HG03469 (cell line): ENCODE data around the gene NDUFA11.
"Not testable (repeated sequence)": the region's sequence is repeated elsewhere in the genome, so short reads cannot be mapped to it uniquely, and the experiment has no call there.

ENCODE experiments used
- ATAC-seq: cut with Tn5 transposase; IDR thresholded peaks from one replicate; pipeline ENCODE4 v1.9.1; 2021; ENCODE audit warnings: mild to moderate bottlenecking, moderate library complexity, moderate number of reproducible peaks; ENCODE audit not compliant: unreplicated experiment

NDUFA11 gene

DNA sequence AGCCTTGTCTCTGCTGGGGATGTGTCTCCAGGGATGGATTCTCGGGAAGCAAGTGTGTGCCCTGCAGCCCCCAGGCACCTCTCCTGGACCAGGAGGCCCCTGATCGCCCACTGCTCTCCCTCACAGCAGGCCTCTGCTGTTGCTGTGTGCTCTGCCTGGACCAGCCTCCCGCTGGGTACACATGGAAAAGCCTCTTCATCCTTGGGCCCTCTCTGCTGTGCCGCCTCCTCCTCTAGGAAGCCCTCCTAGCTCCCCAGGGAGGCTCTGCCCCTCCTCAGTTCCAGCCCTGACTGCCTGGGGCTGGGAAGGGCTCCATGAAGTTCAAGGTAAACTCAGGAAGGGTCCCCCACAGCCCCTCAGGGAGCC lies 12.0 kb downstream of the NDUFA11 start:
- ATAC-seq, result no peak

DNA sequence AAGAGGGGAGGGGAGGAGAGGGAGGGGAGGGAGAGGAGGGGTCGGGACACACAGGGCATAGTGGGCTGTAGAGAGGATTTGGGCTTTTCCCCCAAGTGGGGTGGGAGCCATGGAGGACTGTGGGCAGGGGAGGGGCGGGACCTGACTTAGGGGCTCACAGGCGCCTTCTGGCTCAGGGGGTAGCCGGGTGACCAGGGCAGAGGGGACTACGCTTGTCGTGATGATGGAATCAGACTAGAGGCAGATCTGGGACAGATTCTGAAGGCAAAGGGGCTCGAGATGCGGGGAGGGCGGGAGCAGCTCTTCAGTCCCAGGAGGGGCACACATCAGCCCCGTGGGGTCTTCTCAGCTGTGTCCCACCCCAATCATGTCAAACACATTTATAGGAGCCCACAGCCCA lies 13.5 kb downstream of the NDUFA11 start:
- no peak for ATAC-seq

DNA sequence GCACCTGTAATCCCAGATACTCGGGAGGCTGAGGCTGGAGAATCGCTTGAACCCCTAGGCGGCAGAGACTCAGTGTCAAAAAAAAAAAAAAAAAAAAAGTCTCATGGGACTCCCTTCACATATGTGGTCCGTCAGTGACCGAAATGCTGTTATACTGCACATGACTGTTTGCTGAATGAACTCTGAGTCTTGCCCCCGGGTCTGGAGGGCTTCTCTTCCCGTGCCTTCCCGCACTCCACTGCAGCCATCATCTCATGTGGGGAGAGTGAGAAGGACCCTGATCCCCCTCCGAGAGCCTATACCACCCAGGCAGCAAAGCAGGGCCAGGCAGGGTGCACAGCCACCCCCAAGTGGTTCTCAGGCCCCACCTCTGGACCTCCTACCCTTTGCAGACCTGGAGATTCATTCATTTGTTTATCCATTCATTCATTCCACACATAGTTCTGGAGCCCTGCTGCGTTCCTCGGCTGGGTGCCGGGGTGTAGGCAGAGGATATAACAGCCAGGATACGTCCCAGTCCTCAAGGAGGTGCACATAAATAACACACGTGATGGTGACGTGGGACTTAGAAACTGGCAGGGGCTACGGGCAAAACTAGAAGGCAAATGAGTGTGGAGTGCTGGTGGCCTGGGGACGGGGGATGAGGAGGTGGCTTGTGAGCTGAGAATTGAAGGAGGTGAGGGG lies 14.2 kb downstream of the NDUFA11 start:
- no peak for ATAC-seq

DNA sequence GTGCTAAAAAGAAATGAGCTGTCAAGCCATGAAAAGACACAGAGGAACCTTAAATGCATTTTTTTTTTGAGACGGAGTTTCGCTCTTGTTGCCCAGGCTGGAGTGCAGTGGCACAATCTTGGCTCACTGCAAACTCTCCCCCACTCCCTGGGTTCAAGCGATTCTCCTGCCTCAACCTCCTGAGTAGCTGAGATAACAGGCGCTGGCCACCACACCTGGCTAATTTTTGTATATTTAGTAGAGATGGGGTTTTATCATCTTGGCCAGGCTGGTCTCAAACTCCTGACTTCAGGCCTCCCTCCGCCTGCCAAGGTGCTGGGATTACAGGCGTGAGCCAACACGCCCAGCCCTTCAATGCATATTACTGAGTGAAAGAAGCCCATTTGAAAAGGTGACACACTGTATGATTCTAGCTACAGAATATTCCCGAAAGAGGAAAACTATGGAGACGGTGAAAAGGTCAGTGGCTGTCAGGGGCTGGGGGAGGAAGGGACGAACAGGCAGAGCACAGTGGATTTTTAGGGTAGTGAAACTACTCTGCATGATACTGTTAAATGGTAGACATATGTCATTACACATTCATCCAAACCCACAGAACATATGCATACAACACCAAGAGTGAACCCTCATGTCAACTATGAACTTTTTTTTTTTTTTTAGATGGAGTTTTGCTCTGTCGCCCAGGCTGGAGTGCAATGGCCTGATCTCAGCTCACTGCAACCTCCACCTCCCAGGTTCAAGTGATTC lies 19.4 kb downstream of the NDUFA11 start:
- not testable (repeated sequence) for ATAC-seq

DNA sequence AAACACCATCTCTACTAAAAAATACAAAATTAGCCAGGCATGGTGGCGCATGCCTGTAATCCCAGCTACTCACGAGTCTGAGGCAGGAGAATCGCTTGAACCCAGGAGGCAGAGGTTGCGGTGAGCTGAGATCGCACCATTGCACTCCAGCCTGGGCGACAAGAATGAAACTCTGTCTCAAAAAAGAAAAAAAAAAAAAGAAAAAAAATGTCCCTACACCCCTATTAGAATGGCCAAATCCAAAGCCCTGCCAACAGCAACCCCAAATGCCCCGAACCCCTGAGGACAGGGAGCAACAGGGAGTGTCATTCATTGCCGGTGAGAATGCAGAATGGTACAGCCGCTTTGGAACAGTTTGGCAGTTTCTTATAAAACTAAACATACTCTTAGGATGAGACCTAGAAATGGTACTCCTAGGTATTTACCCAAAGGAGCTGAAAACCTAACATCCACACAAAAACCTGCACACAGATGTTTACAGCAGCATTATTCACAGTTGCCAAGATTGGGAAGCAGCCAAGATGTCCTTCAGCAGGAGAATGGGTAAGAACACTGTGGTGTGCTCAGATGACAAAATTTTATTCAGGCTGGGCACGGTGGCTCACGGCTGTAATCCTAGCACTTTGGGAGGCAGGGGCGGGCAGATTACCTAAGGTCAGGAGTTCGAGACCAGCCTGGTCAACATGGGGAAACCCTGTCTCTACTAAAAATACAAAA lies 20.3 kb downstream of the NDUFA11 start:
- not testable (repeated sequence) for ATAC-seq

DNA sequence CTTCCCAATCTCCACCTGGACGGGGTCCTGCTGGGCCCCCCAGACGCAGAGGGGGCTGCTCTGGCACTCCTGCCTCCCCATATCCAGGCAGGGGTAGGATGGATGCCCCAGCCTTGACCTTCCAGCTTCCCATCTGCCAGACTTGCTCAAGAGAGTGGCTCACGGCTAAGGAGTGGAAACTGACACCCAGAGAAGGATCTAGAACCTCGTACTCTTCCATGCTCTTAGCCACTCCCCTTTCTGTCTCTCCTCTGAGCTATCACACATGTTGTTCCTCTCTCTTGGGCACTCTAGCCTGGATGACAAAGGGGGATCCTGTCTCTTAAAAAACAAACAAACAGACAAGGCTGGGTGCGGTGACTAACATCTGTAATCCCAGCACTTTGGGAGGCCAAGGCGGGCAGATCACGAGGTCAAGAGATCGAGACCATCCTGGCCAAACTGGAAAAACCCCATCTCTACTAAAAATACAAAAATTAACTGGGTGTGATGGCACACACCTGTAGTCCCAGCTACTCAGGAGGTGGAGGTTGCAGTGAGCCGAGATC lies 21.1 kb downstream of the NDUFA11 start:
- ATAC-seq, result no peak

DNA sequence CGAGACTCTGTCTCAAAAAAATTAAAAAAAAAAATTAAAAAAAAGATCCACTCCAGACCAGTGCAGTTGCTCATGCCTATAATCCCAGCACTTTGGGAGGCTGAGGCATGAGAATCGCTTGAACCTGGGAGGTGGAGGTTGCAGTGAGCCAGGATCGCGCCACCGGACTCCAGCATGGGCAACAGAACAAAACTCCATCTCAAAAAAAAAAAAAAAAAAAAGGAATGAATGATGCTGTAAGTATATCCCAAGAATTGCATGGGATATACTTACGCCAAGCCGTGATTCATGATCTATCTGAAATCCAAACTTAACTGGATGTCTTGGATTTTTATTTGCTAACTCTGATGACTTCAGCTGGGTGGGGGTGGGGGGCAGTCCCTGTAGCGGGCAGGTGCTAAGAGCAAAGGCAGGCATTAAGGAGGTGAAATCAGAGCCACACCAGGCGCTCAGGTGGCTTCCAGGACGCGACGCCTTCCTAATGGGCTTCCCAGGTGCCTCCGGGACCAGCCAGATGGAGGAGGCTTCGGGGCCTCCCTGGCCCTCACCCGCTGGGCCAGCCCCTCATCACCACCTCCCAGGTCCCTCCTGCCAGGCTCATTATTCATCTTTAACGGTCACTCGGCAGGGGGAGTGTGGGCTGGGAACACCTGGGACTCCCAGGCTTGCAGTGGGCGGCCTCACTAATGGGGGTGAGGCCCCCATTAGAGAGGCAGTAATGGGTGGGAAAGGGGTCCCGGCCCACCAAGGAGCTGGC lies 21.9 kb downstream of the NDUFA11 start:
- no peak for ATAC-seq

DNA sequence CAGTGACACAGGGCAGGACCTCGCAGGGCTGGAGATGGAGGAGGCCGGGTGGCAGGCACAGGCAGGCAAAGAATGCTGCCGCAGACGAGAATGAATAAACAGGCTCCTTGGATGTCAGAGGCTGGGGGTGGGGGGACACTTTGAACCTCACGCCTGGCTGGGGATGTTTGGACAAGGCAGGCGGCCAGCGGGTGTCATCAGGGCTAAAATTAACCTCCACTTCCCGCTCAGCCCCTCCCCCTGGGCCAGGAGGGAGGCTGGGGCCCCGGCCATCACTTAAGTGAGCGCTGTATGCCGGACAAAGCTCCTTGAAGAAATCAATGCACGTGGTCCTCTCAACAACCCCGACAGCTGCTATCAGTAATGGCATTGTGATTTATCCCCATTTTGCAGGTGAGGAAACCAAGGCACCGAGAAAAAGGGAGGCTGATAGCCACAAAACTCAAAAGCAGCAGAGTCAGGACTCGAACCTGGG lies 22.9 kb downstream of the NDUFA11 start:
- no peak for ATAC-seq

DNA sequence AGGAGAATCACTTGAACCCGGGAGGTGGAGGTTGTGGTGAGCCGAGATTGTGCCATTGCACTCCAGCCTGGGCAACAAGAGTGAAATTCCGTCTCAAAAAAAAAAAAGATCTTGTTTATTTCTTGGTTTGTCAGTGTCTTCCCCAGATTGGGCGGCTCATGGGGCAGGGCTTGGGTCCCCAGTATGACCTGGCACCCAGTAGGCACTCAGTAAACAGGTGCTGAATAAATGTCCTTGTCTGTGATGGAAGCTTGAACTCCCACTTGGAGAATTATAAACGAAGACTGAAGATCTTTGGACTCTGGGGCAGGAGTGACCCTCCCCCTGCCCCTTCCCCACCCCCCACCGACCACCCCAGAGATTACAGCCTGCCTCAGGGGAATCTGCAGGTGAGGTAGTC lies 23.4 kb downstream of the NDUFA11 start:
- no peak for ATAC-seq

DNA sequence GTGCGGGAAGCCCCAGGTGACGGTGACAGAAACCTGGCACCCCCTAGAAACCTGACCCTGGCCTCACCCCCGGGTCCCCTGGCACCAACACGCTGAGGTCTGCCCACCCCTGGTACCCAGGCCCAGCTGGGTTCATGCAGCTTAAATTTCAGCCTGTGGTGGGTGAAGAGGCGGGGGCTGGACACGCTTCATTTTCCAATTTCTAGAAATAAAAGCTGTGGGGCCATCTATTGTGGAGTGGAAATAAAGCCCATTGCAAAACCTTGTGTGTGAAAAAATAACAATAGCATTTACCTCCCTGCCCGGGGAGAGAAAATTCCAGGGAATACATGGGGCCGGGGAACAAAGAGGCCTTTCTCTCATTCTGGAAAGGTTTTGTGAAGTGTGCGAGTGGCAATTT lies 25.7 kb downstream of the NDUFA11 start:
- ATAC-seq, result no peak

DNA sequence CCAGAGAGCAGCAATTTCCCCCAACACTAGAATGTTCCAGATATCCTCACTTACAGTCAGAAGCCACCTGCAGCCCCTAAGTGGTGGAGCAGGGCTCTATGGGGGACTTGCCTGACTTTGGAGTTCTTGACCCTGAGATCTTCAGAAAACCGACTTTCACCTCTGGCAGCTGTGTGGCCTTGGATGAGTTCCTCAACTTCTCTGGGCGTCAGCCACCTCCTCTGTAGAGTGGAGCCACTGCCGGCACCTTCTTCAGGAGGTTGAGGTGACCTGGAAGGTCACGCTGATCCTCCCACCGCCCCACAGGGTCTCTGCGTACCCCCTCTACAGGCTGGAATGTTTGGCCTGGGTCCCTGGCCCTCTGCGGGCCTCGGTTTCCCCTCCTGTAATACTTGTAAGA lies 26.2 kb downstream of the NDUFA11 start:
- ATAC-seq, result no peak

DNA sequence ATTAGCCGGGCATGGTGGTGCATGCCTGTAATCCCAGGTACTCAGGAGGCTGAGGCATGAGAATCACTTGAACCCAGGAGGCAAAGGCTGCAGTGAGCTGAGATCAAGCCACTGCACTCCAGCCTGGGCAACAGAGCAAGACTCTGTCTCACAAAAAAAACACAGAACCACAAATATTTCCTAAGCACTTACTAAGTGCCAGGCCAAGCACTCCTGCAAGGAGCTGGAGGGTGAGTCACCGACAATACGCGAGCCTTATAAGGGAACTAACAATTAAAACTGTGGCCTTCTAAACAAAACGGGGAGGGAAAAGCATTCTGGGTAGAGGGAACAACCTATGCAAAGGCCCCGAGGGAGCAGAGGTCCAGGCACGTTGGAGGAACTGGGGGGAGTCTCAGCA lies 29.1 kb downstream of the NDUFA11 start:
- ATAC-seq, result not testable (repeated sequence)

DNA sequence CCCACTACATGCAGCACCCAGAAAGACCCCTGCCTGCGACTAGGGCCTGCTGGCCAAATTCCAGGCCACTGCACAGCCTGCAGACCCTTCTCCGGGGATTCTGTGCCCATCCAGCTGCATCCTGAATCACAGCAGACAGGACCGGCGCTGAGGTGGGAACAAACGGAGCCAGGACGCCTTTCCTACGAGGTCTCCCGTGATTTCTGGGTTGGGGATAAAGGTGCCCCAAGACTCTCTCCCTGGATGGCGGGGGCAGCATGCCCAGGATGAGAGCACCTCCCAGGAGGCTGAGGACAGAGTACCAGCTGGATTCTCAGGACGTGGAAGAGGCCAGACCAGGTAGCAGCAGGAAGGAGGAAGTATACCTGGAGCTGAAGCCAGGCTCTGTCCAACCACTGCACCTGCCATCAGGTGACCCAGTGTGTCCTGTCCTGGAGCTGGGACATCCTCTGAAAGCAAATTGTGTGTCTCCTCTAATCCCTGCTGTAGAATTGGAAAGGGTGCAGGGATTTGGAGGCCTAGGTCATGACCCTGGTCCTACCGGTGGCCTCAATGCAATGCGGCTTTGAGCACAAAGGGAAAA lies 29.9 kb downstream of the NDUFA11 start:
- no peak for ATAC-seq

DNA sequence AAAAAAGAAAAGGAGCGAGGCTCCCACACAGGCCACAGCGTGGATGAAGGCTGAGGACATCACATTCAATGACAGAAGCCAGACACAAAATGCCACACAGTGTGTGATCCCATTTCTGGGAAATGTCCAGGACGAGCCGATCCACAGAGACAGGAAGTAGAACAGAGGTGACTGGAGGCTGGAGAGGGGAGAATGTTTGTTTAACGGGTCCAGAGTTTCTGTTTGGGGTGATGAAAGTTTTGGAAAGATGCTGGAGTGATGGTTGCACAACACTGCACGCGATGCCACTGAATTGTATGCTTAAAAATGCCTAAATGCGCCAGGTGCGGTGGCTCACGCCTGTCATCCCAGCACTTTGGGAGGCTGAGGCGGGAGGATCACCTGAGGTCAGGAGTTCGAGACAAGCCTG lies 32.6 kb downstream of the NDUFA11 start:
- ATAC-seq, result no peak

DNA sequence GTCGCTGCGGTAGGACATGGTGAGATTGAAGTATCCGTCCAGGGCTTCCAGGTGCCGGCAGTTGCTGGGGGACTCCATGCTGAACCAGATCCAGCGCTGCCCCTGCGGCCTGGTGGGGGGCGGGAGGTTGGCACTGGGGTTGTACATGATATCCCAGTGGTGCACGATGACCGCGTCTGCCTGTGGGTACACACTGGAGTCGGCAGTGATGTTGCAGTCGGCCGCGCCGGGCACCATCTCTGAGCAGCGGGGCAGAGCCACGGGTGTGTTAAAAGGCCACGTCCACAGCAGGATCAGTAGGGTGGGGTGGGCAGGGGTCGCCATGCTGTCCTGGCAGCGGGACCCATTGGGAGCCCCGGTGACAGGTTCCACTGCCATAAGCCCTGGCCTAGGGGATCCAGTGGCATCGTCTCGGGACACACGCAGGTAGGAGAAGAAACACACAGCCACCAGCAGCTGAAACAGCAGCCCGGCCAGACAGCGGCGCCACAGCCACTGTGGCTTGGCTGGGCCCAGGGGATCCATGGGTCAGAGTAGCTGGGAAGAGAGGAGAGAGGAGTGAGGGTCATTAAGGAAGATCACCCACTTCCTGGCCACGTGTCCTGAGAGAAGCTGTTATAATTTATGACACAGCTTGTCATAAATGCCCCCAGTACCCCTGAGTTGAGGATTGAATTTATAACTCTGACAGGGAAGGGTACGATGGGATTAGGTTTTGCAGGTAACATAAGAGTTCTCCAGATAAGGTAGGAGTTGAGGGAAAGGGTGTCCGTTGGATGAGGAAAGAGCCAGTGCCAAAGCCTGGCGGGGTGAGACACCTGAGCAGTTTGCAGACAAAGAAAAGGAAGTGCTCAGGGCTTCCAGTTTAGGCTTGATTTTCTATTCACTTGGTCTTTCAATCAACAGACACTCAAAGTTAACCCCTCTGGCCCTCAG lies 36.1 kb downstream of the NDUFA11 start:
- no peak for ATAC-seq

DNA sequence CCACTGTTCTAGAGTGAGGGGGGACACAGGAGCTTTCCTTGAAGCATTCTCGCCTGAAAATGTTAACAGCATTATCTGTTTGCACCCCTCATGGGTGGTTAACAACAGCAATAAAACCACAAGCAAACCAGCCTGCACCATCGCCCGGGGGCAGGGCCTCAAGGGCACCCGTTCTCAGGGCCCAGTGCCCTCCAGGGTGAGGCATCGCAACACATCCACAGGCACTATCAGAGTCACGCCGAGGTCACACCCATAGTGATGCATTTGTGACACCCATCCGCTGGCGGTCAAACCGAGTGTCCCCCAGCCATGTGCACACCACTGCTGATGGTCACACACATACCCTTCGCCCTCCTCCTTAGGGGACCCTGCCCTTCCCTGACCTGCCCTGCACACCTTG lies 37.8 kb downstream of the NDUFA11 start:
- no peak for ATAC-seq

DNA sequence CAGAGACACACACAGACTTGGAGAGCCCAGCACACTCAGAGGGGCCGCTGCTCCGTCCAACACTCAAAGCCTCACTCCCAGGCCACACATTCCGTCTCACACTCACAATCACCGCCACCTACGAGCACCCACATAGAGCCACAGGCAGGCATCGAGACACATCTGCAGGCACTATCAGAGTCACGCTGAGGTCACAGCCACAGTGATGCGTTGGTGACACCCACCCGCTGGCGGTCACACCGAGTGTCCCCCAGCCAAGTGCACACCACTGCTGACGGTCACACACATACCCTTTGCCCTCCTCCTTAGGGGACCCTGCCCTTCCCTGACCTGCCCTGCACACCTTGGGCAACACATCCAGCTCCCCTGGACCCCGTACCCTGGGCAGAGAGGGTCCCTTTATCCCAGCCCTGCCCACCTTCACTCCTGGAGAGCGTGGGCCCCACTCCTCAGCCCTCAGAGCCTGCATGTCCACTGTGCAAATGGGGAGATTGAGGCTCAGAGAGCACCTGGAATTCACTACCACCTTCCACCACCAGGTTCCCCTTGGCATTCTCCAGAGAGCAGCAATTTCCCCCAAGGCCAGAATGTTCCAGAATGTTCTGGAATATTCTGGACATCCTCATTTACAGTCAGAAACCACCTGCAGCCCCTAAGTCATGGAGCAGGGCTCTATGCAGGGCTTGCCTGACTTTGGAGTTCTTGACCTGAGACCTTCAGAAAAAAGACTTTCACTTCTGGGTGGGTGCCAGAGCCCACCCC lies 38.7 kb downstream of the NDUFA11 start:
- ATAC-seq, result no peak

DNA sequence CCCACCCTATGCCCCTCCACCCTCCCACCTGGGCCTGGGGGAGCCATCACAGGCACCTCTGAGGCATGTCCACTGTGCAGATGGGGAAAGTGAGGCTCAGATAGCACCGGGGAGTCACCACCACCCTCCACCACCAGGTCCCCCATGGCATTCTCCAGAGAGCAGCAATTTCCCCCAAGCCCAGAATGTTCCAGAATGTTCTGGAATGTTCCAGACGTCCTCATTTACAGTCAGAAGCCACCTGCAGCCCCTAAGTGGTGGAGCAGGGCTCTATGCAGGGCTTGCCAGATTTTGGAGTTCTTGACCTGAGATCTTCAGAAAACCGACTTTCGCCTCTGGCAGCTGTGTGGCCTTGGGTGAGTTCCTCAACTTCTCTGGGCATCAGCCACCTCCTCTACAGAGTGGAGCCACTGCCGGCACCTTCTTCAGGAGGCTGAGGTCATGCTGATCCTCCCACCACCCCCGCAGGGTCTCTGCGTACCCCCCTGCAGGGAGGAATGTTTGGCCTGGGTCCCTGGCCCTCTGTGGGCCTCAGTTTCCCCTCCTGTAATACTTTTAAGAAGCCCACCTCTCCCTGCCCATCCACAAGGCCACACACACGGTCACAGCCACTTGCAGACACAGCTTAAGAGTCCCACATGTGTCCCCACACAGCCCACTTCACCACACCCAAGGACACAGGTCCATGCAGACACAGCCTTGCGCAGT lies 39.4 kb downstream of the NDUFA11 start:
- no peak for ATAC-seq
